Neuronal stem cell (in vitro differentiated cells): ENCODE data around the gene CLEC9A.

ENCODE experiments used
- DNase-seq: peaks from one replicate; pipeline ENCODE4 v3.0.0-alpha.2; 2013; ENCODE audit warnings: low spot score
- H2AFZ ChIP-seq: one replicate; pipeline ENCODE4 v1.6.1; 2013; ENCODE audit warnings: mild to moderate bottlenecking, low read length, inconsistent platforms
- H2AK5ac ChIP-seq: 2 replicates; pipeline ENCODE4 v1.6.1; 2013; ENCODE audit warnings: low read depth, mild to moderate bottlenecking, inconsistent platforms, low read length, moderate library complexity, mixed read lengths
- H2BK120ac ChIP-seq: 2 replicates; pipeline ENCODE4 v1.6.1; 2013; ENCODE audit warnings: low read depth, mild to moderate bottlenecking, inconsistent platforms, low read length, moderate library complexity, mixed read lengths
- H2BK12ac ChIP-seq: one replicate; pipeline ENCODE4 v1.6.1; 2013; ENCODE audit warnings: low read length, inconsistent platforms
- H2BK15ac ChIP-seq: 2 replicates; pipeline ENCODE4 v1.6.1; 2013; ENCODE audit warnings: mild to moderate bottlenecking, low read length, inconsistent platforms, mixed read lengths
- H2BK5ac ChIP-seq: one replicate; pipeline ENCODE4 v1.6.1; 2013; ENCODE audit warnings: inconsistent platforms, mild to moderate bottlenecking, low read length, moderate library complexity
- H3K14ac ChIP-seq: one replicate; pipeline ENCODE4 v1.6.1; 2013; ENCODE audit warnings: low read length, inconsistent platforms
- H3K18ac ChIP-seq: 2 replicates; pipeline ENCODE4 v1.6.1; 2013; ENCODE audit warnings: low read length, inconsistent platforms
- H3K23ac ChIP-seq: 2 replicates; pipeline ENCODE4 v1.6.1; 2013; ENCODE audit warnings: low read depth, mild to moderate bottlenecking, mixed read lengths, low read length, inconsistent platforms; ENCODE audit not compliant: poor library complexity
- H3K27ac ChIP-seq: replicated peaks from 3 replicates; pipeline ENCODE4 v1.5.1; 2013; ENCODE audit warnings: low read length, inconsistent platforms
- H3K27me3 ChIP-seq, 3 experiments: 2 replicates each; pipeline ENCODE4 v1.6.1; 2013; ENCODE audit warnings: low read length in 3 of 3, mild to moderate bottlenecking in 2 of 3, inconsistent platforms in 1 of 3, low read depth in 1 of 3, mixed read lengths in 1 of 3, moderate library complexity in 1 of 3; ENCODE audit not compliant: control insufficient read depth in 3 of 3, insufficient read depth in 3 of 3
- H3K36me3 ChIP-seq, 2 donors: replicated peaks in 1 of 2; 2 replicates each; pipeline ENCODE4 v1.6.1; 2013; ENCODE audit warnings: low read length in 2 of 2; ENCODE audit not compliant: control insufficient read depth in 2 of 2, insufficient read depth in 2 of 2
- H3K4ac ChIP-seq: 2 replicates; pipeline ENCODE4 v1.6.1; 2013; ENCODE audit warnings: inconsistent platforms, mild to moderate bottlenecking, low read length, moderate library complexity
- H3K4me1 ChIP-seq, 2 donors: 1 replicate in 1 of 2; 2 replicates in 1 of 2; pipeline ENCODE4 v1.6.1; 2013; ENCODE audit warnings: low read length in 2 of 2, low read depth in 1 of 2; ENCODE audit not compliant: control insufficient read depth in 2 of 2, insufficient read depth in 1 of 2
- H3K4me2 ChIP-seq: one replicate; pipeline ENCODE4 v1.6.1; 2013; ENCODE audit warnings: mild to moderate bottlenecking, low read length, inconsistent platforms; ENCODE audit not compliant: insufficient read depth, poor library complexity, severe bottlenecking
- H3K4me3 ChIP-seq, 2 donors: 2 replicates each; pipeline ENCODE4 v1.5.1; 2013; ENCODE audit warnings: low read length in 2 of 2, mild to moderate bottlenecking in 2 of 2, inconsistent platforms in 1 of 2, moderate library complexity in 1 of 2
- H3K79me1 ChIP-seq: one replicate; pipeline ENCODE4 v1.6.1; 2013; ENCODE audit warnings: low read depth, mild to moderate bottlenecking, inconsistent platforms, low read length, moderate library complexity
- H3K9ac ChIP-seq: one replicate; pipeline ENCODE4 v1.6.1; 2013; ENCODE audit warnings: mild to moderate bottlenecking, low read depth, low read length, inconsistent platforms; ENCODE audit not compliant: poor library complexity
- H3K9me3 ChIP-seq, 2 donors: replicated peaks in 1 of 2; 2 replicates each; pipeline versions ENCODE3 to v1.6.1; 2013; ENCODE audit warnings: low read length in 2 of 2, mild to moderate bottlenecking in 2 of 2, inconsistent platforms in 1 of 2, low read depth in 1 of 2, mixed read lengths in 1 of 2, moderate library complexity in 1 of 2; ENCODE audit not compliant: control insufficient read depth in 2 of 2, insufficient read depth in 1 of 2
- H4K8ac ChIP-seq: one replicate; pipeline ENCODE4 v1.6.1; 2013; ENCODE audit warnings: low read depth, mild to moderate bottlenecking, inconsistent platforms, low read length, moderate library complexity
- H4K91ac ChIP-seq: one replicate; pipeline ENCODE4 v1.6.1; 2013; ENCODE audit warnings: low read length, low read depth, mild to moderate bottlenecking, inconsistent platforms; ENCODE audit not compliant: poor library complexity
- WGBS, 2 donors: extraction: QIAGEN DNeasy Blood & Tissue Kit; methylation state at CpG; one replicate each; pipeline ENCODE4 v1.1.7; 2013; ENCODE audit warnings: missing lambda C conversion rate in 2 of 2, mixed read lengths in 1 of 2; ENCODE audit not compliant: insufficient read length in 2 of 2, insufficient replicate concordance in 1 of 2; ENCODE audit errors: extremely low coverage in 2 of 2; 5-methylcytosine and 5-hydroxymethylcytosine counted together

CLEC9A gene

GRCh38 chr12:10001171-10001776 is 29.2 kb upstream of the CLEC9A start:
- no peak overlapping the region for H4K91ac ChIP-seq
- H2AFZ ChIP-seq, result no peak overlapping the region
- H3K18ac ChIP-seq, result no peak overlapping the region
- no peak overlapping the region for H2BK12ac ChIP-seq
- no peaks in the 10 kb centered on the region for H3K79me1 ChIP-seq
- H3K4ac ChIP-seq, result no peak overlapping the region
- H3K27ac ChIP-seq, result no peak overlapping the region
- no peak overlapping the region for H2BK5ac ChIP-seq
- no peak overlapping the region for H2BK120ac ChIP-seq
- no peak overlapping the region for H4K8ac ChIP-seq
- H2BK15ac ChIP-seq, result no peak overlapping the region
- H3K9me3 ChIP-seq, result no peaks in the 10 kb centered on the region
- H3K4me1 ChIP-seq, result no peaks in the 10 kb centered on the region
- H2AK5ac ChIP-seq, result no peak overlapping the region
- no CpG with 5 or more reads among the region's 4 CpGs for WGBS, 2 donors
- H3K9ac ChIP-seq, result no peak overlapping the region
- H3K14ac ChIP-seq, result no peak overlapping the region
- no peak overlapping the region for H3K4me3 ChIP-seq
- no peaks in the 10 kb centered on the region for H3K36me3 ChIP-seq
- no peak overlapping the region for H3K4me2 ChIP-seq
- H3K27me3 ChIP-seq, result no peaks in the 10 kb centered on the region
- no peak for DNase-seq
- H3K23ac ChIP-seq, result no peak overlapping the region

DNA sequence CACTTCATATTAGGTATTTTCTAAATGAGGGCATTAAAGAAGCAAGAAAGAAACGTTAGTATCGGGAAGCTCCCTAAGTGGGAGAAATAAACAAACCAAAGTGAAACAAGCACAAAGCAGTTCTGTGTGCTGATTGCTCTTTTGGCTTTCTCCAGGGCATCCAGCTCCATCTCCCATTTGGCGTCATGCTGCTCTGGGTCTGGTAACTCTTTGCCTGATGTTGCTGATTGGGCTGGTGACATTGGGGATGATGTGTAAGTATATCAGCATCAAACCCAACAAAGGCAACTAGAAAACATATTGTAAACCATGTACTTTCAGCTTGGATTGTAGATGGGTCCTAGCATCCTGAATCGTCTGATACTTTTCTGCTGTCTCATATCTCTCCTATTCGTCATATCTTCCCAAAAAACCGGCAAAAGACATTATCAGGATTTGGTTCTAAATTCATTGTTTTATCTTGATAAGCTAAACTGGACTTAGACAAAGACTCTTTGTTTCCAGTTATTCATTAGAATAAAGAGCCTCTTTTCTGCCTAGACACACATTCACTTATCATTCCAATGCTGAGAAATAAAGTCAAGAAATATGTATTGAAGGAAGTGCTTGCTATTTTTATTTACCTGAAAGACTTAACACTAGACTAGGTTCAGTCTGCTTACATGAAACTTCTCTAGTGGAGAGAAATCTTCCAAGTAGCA is 17.7 kb upstream of the CLEC9A start:
- H2BK120ac ChIP-seq, result no peak overlapping the region
- WGBS, 2 donors, result no CpG with 5 or more reads among the region's 6 CpGs
- peak overlapping the region; percentile 3 for H3K9ac ChIP-seq
- H3K18ac ChIP-seq, result no peak overlapping the region
- no peak overlapping the region for H3K23ac ChIP-seq
- no peak overlapping the region for H2BK12ac ChIP-seq
- no peak overlapping the region for H3K4me3 ChIP-seq
- H2BK5ac ChIP-seq, result no peak overlapping the region
- H4K91ac ChIP-seq, result no peak overlapping the region
- H3K27me3 ChIP-seq, result no peaks in the 10 kb centered on the region
- no peak overlapping the region for H4K8ac ChIP-seq
- H3K4me2 ChIP-seq, result no peak overlapping the region
- no peak overlapping the region for H3K27ac ChIP-seq
- no peak overlapping the region for H3K14ac ChIP-seq
- no peaks in the 10 kb centered on the region for H3K4me1 ChIP-seq
- H2AFZ ChIP-seq, result no peak overlapping the region
- H3K4ac ChIP-seq, result no peak overlapping the region
- no peaks in the 10 kb centered on the region for H3K9me3 ChIP-seq
- DNase-seq, result no peak
- H2AK5ac ChIP-seq, result no peak overlapping the region
- no peaks in the 10 kb centered on the region for H3K79me1 ChIP-seq
- H3K36me3 ChIP-seq, result no peaks in the 10 kb centered on the region
- no peak overlapping the region for H2BK15ac ChIP-seq

- no CpG with 5 or more reads among the region's 4 CpGs for WGBS, 2 donors
- Histone ChIP-seq H3K23ac (no peak overlapping the region), H3K79me1 (no peaks in the 10 kb centered on the region), H2BK5ac (no peak overlapping the region), H3K36me3 (no peaks in the 10 kb centered on the region), H4K91ac (no peak overlapping the region), H3K27me3 (no peaks in the 10 kb centered on the region), H2BK120ac (no peak overlapping the region), H2BK15ac (no peak overlapping the region), H3K4me3 (no peak overlapping the region), H2AFZ (no peak overlapping the region), H3K9ac (no peak overlapping the region), H2AK5ac (no peak overlapping the region), H3K4me1 (no peaks in the 10 kb centered on the region), H4K8ac (no peak overlapping the region), H3K4me2 (no peak overlapping the region), H3K27ac (no peak overlapping the region), H3K9me3 (no peaks in the 10 kb centered on the region), H3K18ac (no peak overlapping the region), H3K4ac (no peak overlapping the region), H3K14ac (no peak overlapping the region), H2BK12ac (no peak overlapping the region)
- no peak for DNase-seq
Observed at GRCh38 chr12:10015450-10015849, 15.0 kb upstream of the CLEC9A start.

DNA sequence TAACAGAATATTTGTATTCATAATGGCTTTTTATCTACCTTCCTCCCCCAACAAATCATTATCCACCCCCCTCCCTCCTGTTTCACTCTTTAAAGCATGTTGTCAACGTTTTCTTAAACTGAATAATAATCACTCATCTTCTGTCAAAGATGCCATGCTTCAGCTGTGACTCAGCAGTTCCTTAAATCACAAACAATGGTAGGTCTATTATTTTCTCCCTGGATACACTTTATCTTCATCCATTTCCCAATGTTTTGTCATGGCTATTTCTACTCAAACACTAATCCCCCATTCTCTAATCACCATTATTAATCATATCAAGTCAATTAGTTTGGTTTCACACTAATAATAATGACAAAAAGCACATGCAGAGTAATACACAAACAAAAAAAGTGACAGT is 13.6 kb upstream of the CLEC9A start:
- no peak overlapping the region for H2BK12ac ChIP-seq
- H3K23ac ChIP-seq, result no peak overlapping the region
- no peak overlapping the region for H4K8ac ChIP-seq
- no peak overlapping the region for H4K91ac ChIP-seq
- H3K36me3 ChIP-seq, result no peaks in the 10 kb centered on the region
- no peaks in the 10 kb centered on the region for H3K4me1 ChIP-seq
- no peak overlapping the region for H2BK120ac ChIP-seq
- no CpG with 5 or more reads among the region's 1 CpG for WGBS, 2 donors
- H2AK5ac ChIP-seq, result no peak overlapping the region
- H3K79me1 ChIP-seq, result no peaks in the 10 kb centered on the region
- no peak overlapping the region for H2BK5ac ChIP-seq
- no peak overlapping the region for H2AFZ ChIP-seq
- no peak overlapping the region for H3K18ac ChIP-seq
- H3K27me3 ChIP-seq, result no peaks in the 10 kb centered on the region
- no peak for DNase-seq
- no peak overlapping the region for H3K4me2 ChIP-seq
- no peak overlapping the region for H3K9ac ChIP-seq
- no peak overlapping the region for H3K14ac ChIP-seq
- no peak overlapping the region for H3K4ac ChIP-seq
- H2BK15ac ChIP-seq, result no peak overlapping the region
- no peaks in the 10 kb centered on the region for H3K9me3 ChIP-seq
- H3K4me3 ChIP-seq, result no peak overlapping the region
- H3K27ac ChIP-seq, result no peak overlapping the region
